Epidermal melanocyte (primary cell): Measurements from ENCODE around the gene RBBP8NL.

ENCODE experiments used
- DNase-seq: peaks from one replicate; pipeline ENCODE4 v3.0.0; 2011; ENCODE audit warnings: low spot score; ENCODE audit not compliant: insufficient read length

The RBBP8NL gene

GRCh38 chr20:62393830-62394229, 33.5 kb downstream of the RBBP8NL start:
- no peak for DNase-seq

GRCh38 chr20:62393335-62393665, 34.0 kb downstream of the RBBP8NL start:
- DNase-seq: no peak

GRCh38 chr20:62392621-62393334, 34.6 kb downstream of the RBBP8NL start:
- DNase-seq: no peak

GRCh38 chr20:62392077-62392418, 35.3 kb downstream of the RBBP8NL start:
- DNase-seq: no peak

GRCh38 chr20:62391165-62392076, 35.9 kb downstream of the RBBP8NL start:
- no peak for DNase-seq

- no peak for DNase-seq
Measured at GRCh38 chr20:62390317-62391164, 36.8 kb downstream of the RBBP8NL start.

- DNase-seq: no peak
Measured at GRCh38 chr20:62389601-62390087, 37.7 kb downstream of the RBBP8NL start.

GRCh38 chr20:62388839-62389600, 38.3 kb downstream of the RBBP8NL start:
- DNase-seq: no peak

GRCh38 chr20:62387933-62388635, 39.3 kb downstream of the RBBP8NL start:
- DNase-seq: no peak

- DNase-seq: no peak
Measured at GRCh38 chr20:62387219-62387913, 40.0 kb downstream of the RBBP8NL start.

GRCh38 chr20:62386383-62387218, 40.7 kb downstream of the RBBP8NL start, which contains the start of gene RPS21:
Gene RPS21, plus strand, starts transcription at chr20:62387103. Its CDS starts 236 bp downstream, at chr20:62387339.
- DNase-seq: peak; percentile 96

GRCh38 chr20:62382306-62383198, 44.8 kb downstream of the RBBP8NL start:
- no peak for DNase-seq

GRCh38 chr20:62381842-62382241, 45.5 kb downstream of the RBBP8NL start:
- DNase-seq: no peak

GRCh38 chr20:62381202-62381797, 46.0 kb downstream of the RBBP8NL start:
- no peak for DNase-seq

GRCh38 chr20:62378215-62378614, 49.1 kb downstream of the RBBP8NL start:
- no peak for DNase-seq

GRCh38 chr20:62377615-62378178, 49.6 kb downstream of the RBBP8NL start:
- DNase-seq: no peak

- no peak for DNase-seq
Measured at GRCh38 chr20:62377064-62377461, 50.3 kb downstream of the RBBP8NL start.
